HG02840 (cell line): ENCODE measurements around the gene STRN4.
"Not testable (repeated sequence)": the region's sequence is repeated elsewhere in the genome, so short reads cannot be mapped to it uniquely, and the experiment has no call there.

Experiments
- ATAC-seq: cut with Tn5 transposase; IDR thresholded peaks from one replicate; pipeline ENCODE4 v1.9.1; 2021; ENCODE audit warnings: mild to moderate bottlenecking, moderate library complexity, moderate number of reproducible peaks; ENCODE audit not compliant: unreplicated experiment, low FRiP score

Gene STRN4

GRCh38 chr19:46773018-46773399 lies 26.8 kb upstream of the STRN4 start:
- ATAC-seq, result no peak

GRCh38 chr19:46772170-46773017 lies 26.1 kb upstream of the STRN4 start:
- ATAC-seq, result no peak

- not testable (repeated sequence) for ATAC-seq
Measured at GRCh38 chr19:46768746-46769145, 22.5 kb upstream of the STRN4 start.

- ATAC-seq, result no peak
Measured at GRCh38 chr19:46766569-46767317, 20.5 kb upstream of the STRN4 start.

- ATAC-seq, result no peak
Measured at GRCh38 chr19:46764817-46765291, 18.6 kb upstream of the STRN4 start.

GRCh38 chr19:46762245-46762890 lies 16.1 kb upstream of the STRN4 start:
- no peak for ATAC-seq

GRCh38 chr19:46761418-46761831 lies 15.2 kb upstream of the STRN4 start:
- no peak for ATAC-seq

GRCh38 chr19:46760897-46761296 lies 14.6 kb upstream of the STRN4 start:
- not testable (repeated sequence) for ATAC-seq

GRCh38 chr19:46760363-46760762 lies 14.1 kb upstream of the STRN4 start:
- no peak for ATAC-seq

- no peak for ATAC-seq
Measured at GRCh38 chr19:46759817-46760333, 13.6 kb upstream of the STRN4 start.

GRCh38 chr19:46759206-46759605 lies 13.0 kb upstream of the STRN4 start:
- ATAC-seq, result no peak

GRCh38 chr19:46756544-46756888 lies 10.3 kb upstream of the STRN4 start:
- ATAC-seq, result no peak

- no peak for ATAC-seq
Measured at GRCh38 chr19:46755853-46756543, 9.7 kb upstream of the STRN4 start.

- no peak for ATAC-seq
Measured at GRCh38 chr19:46755077-46755852, 9.0 kb upstream of the STRN4 start.

GRCh38 chr19:46753420-46754155 lies 7.3 kb upstream of the STRN4 start:
- ATAC-seq, result no peak

GRCh38 chr19:46748325-46749109 lies 2.3 kb upstream of the STRN4 start:
- no peak for ATAC-seq

- no peak for ATAC-seq
Measured at GRCh38 chr19:46745521-46746280, 549 bp downstream of the STRN4 start, which contains the start of gene FKRP. TSS of gene FKRP (plus strand) at chr19:46746057. CDS start at chr19:46755451, 9,394 bp downstream.
